GM18499 (cell line): ENCODE data around the gene L1TD1.
"Not testable (repeated sequence)": the region's sequence is repeated elsewhere in the genome, so short reads cannot be mapped to it uniquely, and the experiment has no call there.

ENCODE experiments used
- ATAC-seq: cut with Tn5 transposase; IDR thresholded peaks from one replicate; pipeline ENCODE4 v1.9.1; 2021; ENCODE audit warnings: moderate number of reproducible peaks; ENCODE audit not compliant: insufficient read depth, unreplicated experiment

Gene L1TD1

GRCh38 chr1:62194651-62195544, at the start of gene L1TD1:
Gene L1TD1, plus strand, starts transcription at chr1:62194849. Its CDS starts 11,780 bp downstream, at chr1:62206629.
- ATAC-seq = no peak

- ATAC-seq = no peak
Measured at GRCh38 chr1:62159940-62160348, 34.7 kb upstream of the L1TD1 start.

- no peak for ATAC-seq
Measured at GRCh38 chr1:62161711-62162110, 32.9 kb upstream of the L1TD1 start.

GRCh38 chr1:62170380-62170779, 24.3 kb upstream of the L1TD1 start:
- ATAC-seq = not testable (repeated sequence)

- ATAC-seq = no peak
Measured at GRCh38 chr1:62175568-62176179, 19.0 kb upstream of the L1TD1 start.

GRCh38 chr1:62176597-62177312, 17.9 kb upstream of the L1TD1 start:
- ATAC-seq = no peak

GRCh38 chr1:62177621-62178020, 17.0 kb upstream of the L1TD1 start:
- ATAC-seq = no peak

GRCh38 chr1:62178372-62178771, 16.3 kb upstream of the L1TD1 start:
- no peak for ATAC-seq

- ATAC-seq = not testable (repeated sequence)
Measured at GRCh38 chr1:62180054-62180453, 14.6 kb upstream of the L1TD1 start.

GRCh38 chr1:62180639-62181038, 14.0 kb upstream of the L1TD1 start:
- ATAC-seq = no peak

GRCh38 chr1:62181532-62181931, 13.1 kb upstream of the L1TD1 start:
- ATAC-seq = no peak

GRCh38 chr1:62182157-62182556, 12.5 kb upstream of the L1TD1 start:
- not testable (repeated sequence) for ATAC-seq

- not testable (repeated sequence) for ATAC-seq
Measured at GRCh38 chr1:62183164-62184020, 11.3 kb upstream of the L1TD1 start.

- no peak for ATAC-seq
Measured at GRCh38 chr1:62184336-62184735, 10.3 kb upstream of the L1TD1 start.

- not testable (repeated sequence) for ATAC-seq
Measured at GRCh38 chr1:62185233-62185632, 9.4 kb upstream of the L1TD1 start.

- no peak for ATAC-seq
Measured at GRCh38 chr1:62185677-62186076, 9.0 kb upstream of the L1TD1 start.

- no peak for ATAC-seq
Measured at GRCh38 chr1:62187548-62187947, 7.1 kb upstream of the L1TD1 start.

- no peak for ATAC-seq
Measured at GRCh38 chr1:62188111-62188510, 6.5 kb upstream of the L1TD1 start.

GRCh38 chr1:62196086-62196690, 1.5 kb downstream of the L1TD1 start:
- no peak for ATAC-seq
